ENCODE results near the gene CLDN18.

DNA sequence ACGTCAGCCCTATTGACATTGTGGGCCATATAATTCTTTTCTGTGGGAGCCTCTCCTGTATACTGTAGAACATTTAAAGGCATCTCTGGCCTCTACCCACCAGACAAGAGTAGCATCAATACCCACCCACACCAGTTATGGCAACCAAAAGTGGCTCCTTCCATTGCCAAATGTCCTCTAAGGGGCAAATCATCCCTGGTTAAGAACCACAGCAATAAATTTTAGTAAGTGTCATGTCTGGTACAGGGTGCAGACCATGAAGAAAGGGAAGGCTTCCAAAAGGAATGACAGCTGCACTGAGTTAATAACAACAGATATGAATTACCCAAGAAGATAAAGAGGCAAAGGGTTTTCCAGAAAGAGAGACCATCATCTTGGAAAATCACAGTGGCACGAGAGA lies 6.9 kb upstream of the CLDN18 start:
- TF ChIP-seq POLR2A (IDR thresholded peaks at IDR 0.05; ENCODE audit: low read depth, low read length) (no peak), TAF1 (IDR thresholded peaks at IDR 0.05; ENCODE audit: low read depth, low read length) (no peak), PAX5 (IDR thresholded peaks at IDR 0.05; ENCODE audit: insufficient read depth, low read length, severe bottlenecking) (no peak), POLR2AphosphoS5 (IDR thresholded peaks at IDR 0.05; ENCODE audit: low read depth, low read length) (no peak), POU2F2 (IDR thresholded peaks at IDR 0.05; ENCODE audit: low read depth, low read length) (no peak)

All from GM12891 (cell line).